OCI-LY7 (cell line): ENCODE results near the gene ZFAND5. TPM values are rescaled to one million over a fixed set of nuclear protein-coding genes. Genes with fewer than 3 reads are reported as not detected.

Experiments
- BruUV-seq: library from RNA; stranded (reverse); fragments of 400-500 nt; replicated peaks from 2 replicates; lab custom pipeline; 2021; lab: Mats Ljungman, UMichigan
- CTCF ChIA-PET: fragments of 300-600 bp; sonication (Branson Sonifier 250); formaldehyde crosslinking; loops from one replicate; lab custom pipeline; 2022; ENCODE audit warnings: antibody characterized with exemption; ENCODE audit not compliant: unreplicated experiment; lab: Charles Lee
- POLR2A ChIA-PET: fragments of 300-600 bp; sonication (Branson Sonifier 250); formaldehyde crosslinking; loops from one replicate; lab custom pipeline; 2022; ENCODE audit warnings: antibody characterized with exemption; lab: Charles Lee
- DNase-seq: peaks from one replicate; pipeline ENCODE4 v3.0.0-alpha.2; 2015; ENCODE audit warnings: low spot score
- H2AFZ ChIP-seq: fragments of 200-600 bp; sonication (generic), shearing (Covaris generic); 2 replicates; pipeline ENCODE4 v1.6.1; 2014; ENCODE audit warnings: mild to moderate bottlenecking, antibody characterized with exemption, low read length, moderate library complexity
- H3K27ac ChIP-seq: fragments of 200-600 bp; sonication (generic); 2 replicates; pipeline ENCODE4 v1.5.1; 2014; ENCODE audit warnings: mixed run types, low read depth, mild to moderate bottlenecking, moderate library complexity, low read length, inconsistent platforms; ENCODE audit not compliant: poor library complexity, severe bottlenecking
- H3K36me3 ChIP-seq: fragments of 200-600 bp; sonication (generic); 2 replicates; pipeline ENCODE4 v1.6.1; 2014; ENCODE audit warnings: mild to moderate bottlenecking, antibody characterized with exemption, low read length, moderate library complexity, mixed read lengths; ENCODE audit not compliant: insufficient read depth
- H3K4me1 ChIP-seq: fragments of 200-600 bp; sonication (generic); 2 replicates; pipeline ENCODE4 v1.5.1; 2014; ENCODE audit warnings: mild to moderate bottlenecking, low read length; ENCODE audit not compliant: insufficient read depth, poor library complexity, severe bottlenecking
- H3K4me2 ChIP-seq: fragments of 200-600 bp; sonication (generic); 2 replicates; pipeline ENCODE4 v1.6.1; 2014; ENCODE audit warnings: mild to moderate bottlenecking, low read length
- H3K4me3 ChIP-seq: fragments of 200-600 bp; sonication (generic); 2 replicates; pipeline ENCODE4 v1.5.1; 2014; ENCODE audit warnings: mild to moderate bottlenecking, low read depth, low read length; ENCODE audit not compliant: poor library complexity, severe bottlenecking
- H3K79me2 ChIP-seq: fragments of 200-600 bp; sonication (generic); 2 replicates; pipeline ENCODE4 v1.6.1; 2016; ENCODE audit warnings: low read depth, mild to moderate bottlenecking, low read length, moderate library complexity, mixed read lengths; ENCODE audit not compliant: insufficient read depth
- H3K9me2 ChIP-seq: fragments of 200-600 bp; sonication (generic); 2 replicates; pipeline ENCODE4 v1.6.1; 2016; ENCODE audit warnings: mild to moderate bottlenecking, low read length, mixed read lengths; ENCODE audit not compliant: insufficient read depth
- H3K9me3 ChIP-seq: fragments of 200-600 bp; sonication (generic); 2 replicates; pipeline ENCODE4 v1.6.1; 2014; ENCODE audit warnings: mild to moderate bottlenecking, mixed run types, low read length, mixed read lengths
- H4K20me1 ChIP-seq: fragments of 200-600 bp; sonication (generic); 2 replicates; pipeline ENCODE4 v1.6.1; 2014; ENCODE audit warnings: mild to moderate bottlenecking, antibody characterized with exemption, low read length, moderate library complexity, mixed read lengths; ENCODE audit not compliant: insufficient read depth
- CTCF ChIP-seq: fragments of 200-600 bp; sonication (generic); conservative IDR thresholded peaks from 2 replicates; pipeline ENCODE4 v1.5.1; 2014; ENCODE audit warnings: mild to moderate bottlenecking, antibody characterized with exemption, low read length, moderate library complexity, mixed read lengths
- EZH2phosphoT487 ChIP-seq: fragments of 200-600 bp; sonication (generic); IDR thresholded peaks from 2 replicates; pipeline ENCODE4 v1.6.1; 2018; ENCODE audit warnings: low read depth, borderline replicate concordance, mild to moderate bottlenecking, mixed run types, antibody characterized with exemption, low read length, moderate library complexity, mixed read lengths
- intact Hi-C: fragments of 100-400 bp; cut with micrococcal nuclease; formaldehyde crosslinking; loops from one replicate; pipeline ENCODE4 v1.10.0; 2022; ENCODE audit not compliant: unreplicated experiment
- total RNA-seq, 2 experiments: library from RNA; depleted of rRNA in 1 of 2; stranded (reverse); fragments of >200 nt in 1 of 2; shearing (Covaris generic) in 1 of 2; gene quantifications; 2 replicates each; pipeline ENCODE4 v1.2.3, GENCODE V29; 2014 to 2022

The ZFAND5 gene
- total RNA-seq, 2 experiments from 2014 or later, result 54.3 to 60.5 TPM

- Histone ChIP-seq H4K20me1 (no peaks in the 10 kb centered on the region), H3K9me3 (no peaks in the 10 kb centered on the region), H3K36me3 (no peaks in the 10 kb centered on the region), H3K9me2 (no peaks in the 10 kb centered on the region), H3K27ac (no peak overlapping the region), H2AFZ (no peak overlapping the region), H3K4me1 (no peaks in the 10 kb centered on the region), H3K4me3 (no peak overlapping the region), H3K4me2 (no peak overlapping the region), H3K79me2 (no peaks in the 10 kb centered on the region)
- ChIA-PET CTCF (interaction anchor here (1.0 kb wide), 1 partner anchor 17 kb away, joined by 3 read pairs; no protein-coding TSS in a partner anchor), POLR2A (interaction anchor here (0.6 to 1.0 kb wide), 2 partner anchors 18 to 44 kb away, joined by 3 read pairs; no protein-coding TSS in a partner anchor)
- DNase-seq, result peak; percentile 7
- no peak for TF ChIP-seq EZH2phosphoT487
- peak; percentile 61 for TF ChIP-seq CTCF
- no TSS peak for BruUV-seq
- intact Hi-C loops, result no loop called here
These were observed 31.3 kb downstream of the ZFAND5 start for GRCh38 chr9:72333709-72334108.

- Histone ChIP-seq H4K20me1 (no peaks in the 10 kb centered on the region), H2AFZ (no peak overlapping the region), H3K36me3 (no peaks in the 10 kb centered on the region), H3K9me3 (no peaks in the 10 kb centered on the region), H3K79me2 (no peaks in the 10 kb centered on the region), H3K4me2 (no peak overlapping the region), H3K4me1 (no peaks in the 10 kb centered on the region), H3K9me2 (no peaks in the 10 kb centered on the region), H3K27ac (no peak overlapping the region), H3K4me3 (no peak overlapping the region)
- no TSS peak for BruUV-seq
- no peak for TF ChIP-seq EZH2phosphoT487
- TF ChIP-seq CTCF, result no peak
- CTCF ChIA-PET, result interaction anchor here (1.0 kb wide), 1 partner anchor 17 kb away, joined by 3 read pairs; no protein-coding TSS in a partner anchor
- POLR2A ChIA-PET, result interaction anchor here (0.6 to 0.8 kb wide), 2 partner anchors 45 to 189 kb away, joined by 3 to 4 read pairs; no protein-coding TSS in a partner anchor
- intact Hi-C loops, result no loop called here
- no peak for DNase-seq
These were observed 31.8 kb downstream of the ZFAND5 start for GRCh38 chr9:72333197-72333596.

- H3K4me3 ChIP-seq, result no peak overlapping the region
- H3K79me2 ChIP-seq, result no peaks in the 10 kb centered on the region
- no peak overlapping the region for H3K4me2 ChIP-seq
- H3K4me1 ChIP-seq, result no peaks in the 10 kb centered on the region
- BruUV-seq, result no TSS peak
- no peaks in the 10 kb centered on the region for H3K9me3 ChIP-seq
- no peaks in the 10 kb centered on the region for H3K36me3 ChIP-seq
- no peak for DNase-seq
- TF ChIP-seq EZH2phosphoT487 (no peak), CTCF (no peak)
- H3K27ac ChIP-seq, result no peak overlapping the region
- intact Hi-C loops, result no loop called here
- CTCF ChIA-PET, result no interaction called here
- H3K9me2 ChIP-seq, result no peaks in the 10 kb centered on the region
- POLR2A ChIA-PET, result interaction anchor here (0.8 kb wide), 1 partner anchor 188 kb away, joined by 4 read pairs; no protein-coding TSS in a partner anchor
- H4K20me1 ChIP-seq, result no peaks in the 10 kb centered on the region
- no peak overlapping the region for H2AFZ ChIP-seq
These were observed 32.7 kb downstream of the ZFAND5 start for GRCh38 chr9:72332351-72332750.
